ENCODE data around the gene TTC28. TPM values are rescaled to one million over a fixed set of nuclear protein-coding genes. Genes with fewer than 3 reads are reported as not detected.

TTC28 gene
- total and polyA plus RNA-seq, 10 of the 15 experiments (the other 5 are each of a cell fraction or from before 2014, with no cell fraction given) = 0.15 to 8.4 (median 1.4) TPM

DNA sequence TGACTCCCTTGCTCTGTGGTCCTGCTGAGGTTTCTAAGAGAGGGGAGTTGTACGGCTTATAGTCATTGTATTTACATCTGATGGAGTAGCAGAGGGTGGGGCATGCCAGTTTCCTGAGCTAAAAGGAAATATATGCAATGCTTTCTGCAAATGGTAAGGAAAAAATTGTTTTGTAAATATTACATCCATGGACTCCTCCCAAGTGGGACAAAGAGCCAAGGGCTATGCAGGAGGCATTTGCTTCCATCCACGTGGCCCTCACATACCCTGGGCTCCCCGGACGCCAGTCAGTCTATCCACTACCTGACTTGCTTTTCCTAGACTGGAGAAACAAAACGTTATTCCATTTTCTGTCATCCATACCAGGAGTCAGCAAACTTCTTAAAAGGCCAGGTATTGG lies 700.8 kb downstream of the TTC28 start (continued):
- TF ChIP-seq, protein P1, sequence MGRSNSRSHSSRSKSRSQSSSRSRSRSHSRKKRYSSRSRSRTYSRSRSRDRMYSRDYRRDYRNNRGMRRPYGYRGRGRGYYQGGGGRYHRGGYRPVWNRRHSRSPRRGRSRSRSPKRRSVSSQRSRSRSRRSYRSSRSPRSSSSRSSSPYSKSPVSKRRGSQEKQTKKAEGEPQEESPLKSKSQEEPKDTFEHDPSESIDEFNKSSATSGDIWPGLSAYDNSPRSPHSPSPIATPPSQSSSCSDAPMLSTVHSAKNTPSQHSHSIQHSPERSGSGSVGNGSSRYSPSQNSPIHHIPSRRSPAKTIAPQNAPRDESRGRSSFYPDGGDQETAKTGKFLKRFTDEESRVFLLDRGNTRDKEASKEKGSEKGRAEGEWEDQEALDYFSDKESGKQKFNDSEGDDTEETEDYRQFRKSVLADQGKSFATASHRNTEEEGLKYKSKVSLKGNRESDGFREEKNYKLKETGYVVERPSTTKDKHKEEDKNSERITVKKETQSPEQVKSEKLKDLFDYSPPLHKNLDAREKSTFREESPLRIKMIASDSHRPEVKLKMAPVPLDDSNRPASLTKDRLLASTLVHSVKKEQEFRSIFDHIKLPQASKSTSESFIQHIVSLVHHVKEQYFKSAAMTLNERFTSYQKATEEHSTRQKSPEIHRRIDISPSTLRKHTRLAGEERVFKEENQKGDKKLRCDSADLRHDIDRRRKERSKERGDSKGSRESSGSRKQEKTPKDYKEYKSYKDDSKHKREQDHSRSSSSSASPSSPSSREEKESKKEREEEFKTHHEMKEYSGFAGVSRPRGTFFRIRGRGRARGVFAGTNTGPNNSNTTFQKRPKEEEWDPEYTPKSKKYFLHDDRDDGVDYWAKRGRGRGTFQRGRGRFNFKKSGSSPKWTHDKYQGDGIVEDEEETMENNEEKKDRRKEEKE (IDR thresholded peaks at IDR 0.05) = no peak
- TF ChIP-seq CBX5 (IDR thresholded peaks at IDR 0.05; ENCODE audit: low read depth) (no peak), RFX5 (IDR thresholded peaks at IDR 0.05; ENCODE audit: low read depth, low read length) (no peak), ZNF207 (IDR thresholded peaks at IDR 0.05; ENCODE audit: borderline replicate concordance) (no peak), ZBED1 (IDR thresholded peaks at IDR 0.05; ENCODE audit: borderline replicate concordance) (no peak), ZSCAN29 (IDR thresholded peaks at IDR 0.05) (no peak), CBFB (IDR thresholded peaks at IDR 0.05; ENCODE audit: low read depth) (no peak), GABPA (IDR thresholded peaks at IDR 0.05; ENCODE audit: low read depth) (no peak)
- TF ChIP-seq, protein P2, sequence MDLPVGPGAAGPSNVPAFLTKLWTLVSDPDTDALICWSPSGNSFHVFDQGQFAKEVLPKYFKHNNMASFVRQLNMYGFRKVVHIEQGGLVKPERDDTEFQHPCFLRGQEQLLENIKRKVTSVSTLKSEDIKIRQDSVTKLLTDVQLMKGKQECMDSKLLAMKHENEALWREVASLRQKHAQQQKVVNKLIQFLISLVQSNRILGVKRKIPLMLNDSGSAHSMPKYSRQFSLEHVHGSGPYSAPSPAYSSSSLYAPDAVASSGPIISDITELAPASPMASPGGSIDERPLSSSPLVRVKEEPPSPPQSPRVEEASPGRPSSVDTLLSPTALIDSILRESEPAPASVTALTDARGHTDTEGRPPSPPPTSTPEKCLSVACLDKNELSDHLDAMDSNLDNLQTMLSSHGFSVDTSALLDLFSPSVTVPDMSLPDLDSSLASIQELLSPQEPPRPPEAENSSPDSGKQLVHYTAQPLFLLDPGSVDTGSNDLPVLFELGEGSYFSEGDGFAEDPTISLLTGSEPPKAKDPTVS (IDR thresholded peaks at IDR 0.05; ENCODE audit: low read depth, low read length) = no peak
- TF ChIP-seq, protein P3, sequence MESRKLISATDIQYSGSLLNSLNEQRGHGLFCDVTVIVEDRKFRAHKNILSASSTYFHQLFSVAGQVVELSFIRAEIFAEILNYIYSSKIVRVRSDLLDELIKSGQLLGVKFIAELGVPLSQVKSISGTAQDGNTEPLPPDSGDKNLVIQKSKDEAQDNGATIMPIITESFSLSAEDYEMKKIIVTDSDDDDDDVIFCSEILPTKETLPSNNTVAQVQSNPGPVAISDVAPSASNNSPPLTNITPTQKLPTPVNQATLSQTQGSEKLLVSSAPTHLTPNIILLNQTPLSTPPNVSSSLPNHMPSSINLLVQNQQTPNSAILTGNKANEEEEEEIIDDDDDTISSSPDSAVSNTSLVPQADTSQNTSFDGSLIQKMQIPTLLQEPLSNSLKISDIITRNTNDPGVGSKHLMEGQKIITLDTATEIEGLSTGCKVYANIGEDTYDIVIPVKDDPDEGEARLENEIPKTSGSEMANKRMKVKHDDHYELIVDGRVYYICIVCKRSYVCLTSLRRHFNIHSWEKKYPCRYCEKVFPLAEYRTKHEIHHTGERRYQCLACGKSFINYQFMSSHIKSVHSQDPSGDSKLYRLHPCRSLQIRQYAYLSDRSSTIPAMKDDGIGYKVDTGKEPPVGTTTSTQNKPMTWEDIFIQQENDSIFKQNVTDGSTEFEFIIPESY (IDR thresholded peaks at IDR 0.05) = no peak

Measured in GM12878 (cell line).